ENCODE results near the gene SLC44A2.

The SLC44A2 gene

GRCh38 chr19:10624585-10624984 is 768 bp upstream of the SLC44A2 start:
- Histone ChIP-seq H3K79me1 (replicated peaks; ENCODE audit: low read length, poor library complexity, severe bottlenecking) (peaks cover 34% of the 10 kb centered on the region), H3K4me3 (ENCODE audit: insufficient read depth in 1 of 2, low read depth in 1 of 2, low read length in 2 of 2) (peak overlapping the region in 1 of 2 experiments; percentile 79), H2AK5ac (ENCODE audit: low read length, severe bottlenecking) (peak overlapping the region; percentile 62), H3K4me2 (ENCODE audit: low read length, poor library complexity, severe bottlenecking) (no peak overlapping the region), H4K91ac (ENCODE audit: low read length) (peak overlapping the region; percentile 32), H3K36me3 (ENCODE audit: control insufficient read depth in 1 of 2, insufficient read depth in 2 of 2, low read depth in 1 of 2, low read length in 2 of 2) (peaks cover 14 to 36% of the 10 kb centered on the region in 2 experiments), H2BK15ac (ENCODE audit: low read depth, poor library complexity, severe bottlenecking) (no peak overlapping the region), H3K23ac (ENCODE audit: low read length in 2 of 2) (peak overlapping the region in 1 of 2 experiments; percentile 52), H2AFZ (ENCODE audit: low read depth, low read length) (no peak overlapping the region), H3K9ac (ENCODE audit: low read length) (peak overlapping the region; percentile 88), H3K4ac (ENCODE audit: low read depth in 1 of 2, low read length in 2 of 2) (no peak overlapping the region), H3K18ac (ENCODE audit: low read depth in 1 of 2, low read length in 2 of 2) (peak overlapping the region in 1 of 2 experiments; percentile 94), H2BK120ac (ENCODE audit: low read depth, low read length) (no peak overlapping the region), H3K4me1 (ENCODE audit: control insufficient read depth, insufficient read depth, low read depth, low read length) (peaks cover 15% of the 10 kb centered on the region), H3K14ac (ENCODE audit: low read length in 2 of 2) (no peak overlapping the region), H3K27me3 (ENCODE audit: control insufficient read depth in 1 of 2, insufficient read depth in 1 of 2, low read length in 2 of 2) (no peaks in the 10 kb centered on the region), H4K8ac (ENCODE audit: low read length) (peak overlapping the region; percentile 90), H3K27ac (ENCODE audit: low read length, poor library complexity, severe bottlenecking) (no peak overlapping the region), H3K9me3 (ENCODE audit: control insufficient read depth, low read length) (no peaks in the 10 kb centered on the region), H2BK12ac (ENCODE audit: low read length in 2 of 2) (peak overlapping the region in 1 of 2 experiments; percentile 63), H2BK5ac (ENCODE audit: low read depth, low read length, poor library complexity, severe bottlenecking) (no peak overlapping the region)
- no peak for DNase-seq
- 93% methylated on average over 4 of the region's 6 CpGs for WGBS

- no peaks in the 10 kb centered on the region for H3K27me3 ChIP-seq (ENCODE audit: control insufficient read depth in 1 of 2, insufficient read depth in 1 of 2, low read length in 2 of 2)
- peaks cover 29% of the 10 kb centered on the region for H3K79me1 ChIP-seq (replicated peaks; ENCODE audit: low read length, poor library complexity, severe bottlenecking)
- peak overlapping the region; percentile 96 for H3K4me2 ChIP-seq (ENCODE audit: low read length, poor library complexity, severe bottlenecking)
- peak overlapping the region; percentile 14 to 83 for H3K23ac ChIP-seq (ENCODE audit: low read length in 2 of 2)
- H3K4me1 ChIP-seq (ENCODE audit: control insufficient read depth, insufficient read depth, low read depth, low read length), result peaks cover 13% of the 10 kb centered on the region
- peak overlapping the region; percentile 61 to 79 for H3K4me3 ChIP-seq (ENCODE audit: insufficient read depth in 1 of 2, low read depth in 1 of 2, low read length in 2 of 2)
- 30% methylated on average over 8 of the region's 10 CpGs for WGBS
- peak overlapping the region; percentile 35 to 81 for H3K4ac ChIP-seq (ENCODE audit: low read depth in 1 of 2, low read length in 2 of 2)
- peak overlapping the region; percentile 90 for H4K8ac ChIP-seq (ENCODE audit: low read length)
- H3K27ac ChIP-seq (ENCODE audit: low read length, poor library complexity, severe bottlenecking), result no peak overlapping the region
- no peak overlapping the region for H2BK5ac ChIP-seq (ENCODE audit: low read depth, low read length, poor library complexity, severe bottlenecking)
- peak overlapping the region in 1 of 2 experiments; percentile 54 for H2BK12ac ChIP-seq (ENCODE audit: low read length in 2 of 2)
- H3K18ac ChIP-seq (ENCODE audit: low read depth in 1 of 2, low read length in 2 of 2), result peak overlapping the region; percentile 94
- peaks cover 14 to 33% of the 10 kb centered on the region in 2 experiments for H3K36me3 ChIP-seq (ENCODE audit: control insufficient read depth in 1 of 2, insufficient read depth in 2 of 2, low read depth in 1 of 2, low read length in 2 of 2)
- DNase-seq, result no peak
- peak overlapping the region; percentile 49 for H2AK5ac ChIP-seq (ENCODE audit: low read length, severe bottlenecking)
- no peaks in the 10 kb centered on the region for H3K9me3 ChIP-seq (ENCODE audit: control insufficient read depth, low read length)
- H3K14ac ChIP-seq (ENCODE audit: low read length in 2 of 2), result peak overlapping the region in 1 of 2 experiments; percentile 81
- H2BK15ac ChIP-seq (ENCODE audit: low read depth, poor library complexity, severe bottlenecking), result no peak overlapping the region
- peak overlapping the region; percentile 77 for H2BK120ac ChIP-seq (ENCODE audit: low read depth, low read length)
- H2AFZ ChIP-seq (ENCODE audit: low read depth, low read length), result no peak overlapping the region
- peak overlapping the region; percentile 88 for H3K9ac ChIP-seq (ENCODE audit: low read length)
- H4K91ac ChIP-seq (ENCODE audit: low read length), result peak overlapping the region; percentile 94
Measured at GRCh38 chr19:10625762-10626138, 397 bp downstream of the SLC44A2 start.

- Histone ChIP-seq H3K9ac (ENCODE audit: low read length) (no peak overlapping the region), H3K27me3 (ENCODE audit: control insufficient read depth in 1 of 2, insufficient read depth in 1 of 2, low read length in 2 of 2) (no peaks in the 10 kb centered on the region), H3K4me3 (ENCODE audit: insufficient read depth in 1 of 2, low read depth in 1 of 2, low read length in 2 of 2) (no peak overlapping the region), H2AFZ (ENCODE audit: low read depth, low read length) (no peak overlapping the region), H3K4me1 (ENCODE audit: control insufficient read depth, insufficient read depth, low read depth, low read length) (no peaks in the 10 kb centered on the region), H2AK5ac (ENCODE audit: low read length, severe bottlenecking) (no peak overlapping the region), H4K91ac (ENCODE audit: low read length) (no peak overlapping the region), H3K4me2 (ENCODE audit: low read length, poor library complexity, severe bottlenecking) (no peak overlapping the region), H3K9me3 (ENCODE audit: control insufficient read depth, low read length) (no peaks in the 10 kb centered on the region), H4K8ac (ENCODE audit: low read length) (no peak overlapping the region), H2BK15ac (ENCODE audit: low read depth, poor library complexity, severe bottlenecking) (no peak overlapping the region), H3K23ac (ENCODE audit: low read length in 2 of 2) (no peak overlapping the region), H3K79me1 (replicated peaks; ENCODE audit: low read length, poor library complexity, severe bottlenecking) (peaks cover 14% of the 10 kb centered on the region), H3K14ac (ENCODE audit: low read length in 2 of 2) (no peak overlapping the region), H2BK12ac (ENCODE audit: low read length in 2 of 2) (no peak overlapping the region), H2BK5ac (ENCODE audit: low read depth, low read length, poor library complexity, severe bottlenecking) (no peak overlapping the region), H3K36me3 (ENCODE audit: control insufficient read depth in 1 of 2, insufficient read depth in 2 of 2, low read depth in 1 of 2, low read length in 2 of 2) (peaks cover 54 to 70% of the 10 kb centered on the region in 2 experiments), H3K4ac (ENCODE audit: low read depth in 1 of 2, low read length in 2 of 2) (no peak overlapping the region), H3K18ac (ENCODE audit: low read depth in 1 of 2, low read length in 2 of 2) (no peak overlapping the region), H2BK120ac (ENCODE audit: low read depth, low read length) (no peak overlapping the region), H3K27ac (ENCODE audit: low read length, poor library complexity, severe bottlenecking) (no peak overlapping the region)
- no peak for DNase-seq
- WGBS, result 94% methylated on average over 14 of the region's 14 CpGs
Measured at GRCh38 chr19:10631874-10632273, 6.5 kb downstream of the SLC44A2 start.

- H3K9me3 ChIP-seq (ENCODE audit: control insufficient read depth, low read length), result no peaks in the 10 kb centered on the region
- no peak for DNase-seq
- peaks cover 11% of the 10 kb centered on the region for H3K79me1 ChIP-seq (replicated peaks; ENCODE audit: low read length, poor library complexity, severe bottlenecking)
- H2BK5ac ChIP-seq (ENCODE audit: low read depth, low read length, poor library complexity, severe bottlenecking), result no peak overlapping the region
- H3K27me3 ChIP-seq (ENCODE audit: control insufficient read depth in 1 of 2, insufficient read depth in 1 of 2, low read length in 2 of 2), result no peaks in the 10 kb centered on the region
- H3K27ac ChIP-seq (ENCODE audit: low read length, poor library complexity, severe bottlenecking), result no peak overlapping the region
- no peak overlapping the region for H4K91ac ChIP-seq (ENCODE audit: low read length)
- H3K9ac ChIP-seq (ENCODE audit: low read length), result no peak overlapping the region
- no peak overlapping the region for H3K14ac ChIP-seq (ENCODE audit: low read length in 2 of 2)
- H4K8ac ChIP-seq (ENCODE audit: low read length), result no peak overlapping the region
- no peak overlapping the region for H3K4me3 ChIP-seq (ENCODE audit: insufficient read depth in 1 of 2, low read depth in 1 of 2, low read length in 2 of 2)
- H2AK5ac ChIP-seq (ENCODE audit: low read length, severe bottlenecking), result no peak overlapping the region
- no peak overlapping the region for H2BK12ac ChIP-seq (ENCODE audit: low read length in 2 of 2)
- peaks cover 59 to 75% of the 10 kb centered on the region in 2 experiments for H3K36me3 ChIP-seq (ENCODE audit: control insufficient read depth in 1 of 2, insufficient read depth in 2 of 2, low read depth in 1 of 2, low read length in 2 of 2)
- H3K4me1 ChIP-seq (ENCODE audit: control insufficient read depth, insufficient read depth, low read depth, low read length), result no peaks in the 10 kb centered on the region
- H3K18ac ChIP-seq (ENCODE audit: low read depth in 1 of 2, low read length in 2 of 2), result no peak overlapping the region
- no peak overlapping the region for H2BK120ac ChIP-seq (ENCODE audit: low read depth, low read length)
- H2BK15ac ChIP-seq (ENCODE audit: low read depth, poor library complexity, severe bottlenecking), result no peak overlapping the region
- no peak overlapping the region for H3K4me2 ChIP-seq (ENCODE audit: low read length, poor library complexity, severe bottlenecking)
- H3K4ac ChIP-seq (ENCODE audit: low read depth in 1 of 2, low read length in 2 of 2), result no peak overlapping the region
- WGBS, result over 99% methylated on average over 7 of the region's 7 CpGs
- no peak overlapping the region for H2AFZ ChIP-seq (ENCODE audit: low read depth, low read length)
- no peak overlapping the region for H3K23ac ChIP-seq (ENCODE audit: low read length in 2 of 2)
Measured at GRCh38 chr19:10634430-10634829, 9.1 kb downstream of the SLC44A2 start.

Data from mesenchymal stem cell (in vitro differentiated cells and primary cell).